Cardiac fibroblast (primary cell): Measurements from ENCODE around the gene CRYBB1.
A peak's percentile ranks its signal among the peaks of the same experiment; 100 is the strongest.

Experiments
- DNase-seq, 2 donors: peaks; one replicate each; pipeline versions ENCODE4 v3.0.0 to v3.0.0-alpha.2; 2010; ENCODE audit warnings: low read depth in 2 of 2
- H3K4me3 ChIP-seq, 2 donors: replicated peaks in 1 of 2; 1 replicate in 1 of 2; 2 replicates in 1 of 2; pipeline ENCODE4 v1.5.1; 2011; ENCODE audit warnings: low read depth in 2 of 2, low read length in 2 of 2, mild to moderate bottlenecking in 2 of 2, moderate library complexity in 1 of 2
- CTCF ChIP-seq: IDR thresholded peaks from one replicate; pipeline ENCODE4 v1.5.1; 2011; ENCODE audit warnings: low read depth, mild to moderate bottlenecking, low read length, inconsistent platforms

CRYBB1 gene

GRCh38 chr22:26608129-26608528, 9.7 kb downstream of the CRYBB1 start:
- no peak for DNase-seq
- no peak overlapping the region for H3K4me3 ChIP-seq
- TF ChIP-seq CTCF: no peak

- no peak for TF ChIP-seq CTCF
- H3K4me3 ChIP-seq: no peak overlapping the region
- peak; percentile 41 to 83 for DNase-seq
Measured at GRCh38 chr22:26606611-26607010, 11.2 kb downstream of the CRYBB1 start.

GRCh38 chr22:26604368-26604767, 13.5 kb downstream of the CRYBB1 start:
- DNase-seq: no peak
- no peak overlapping the region for H3K4me3 ChIP-seq
- TF ChIP-seq CTCF: no peak

GRCh38 chr22:26602127-26602526, 15.7 kb downstream of the CRYBB1 start:
- H3K4me3 ChIP-seq: no peak overlapping the region
- TF ChIP-seq CTCF: no peak
- DNase-seq: no peak

- H3K4me3 ChIP-seq: no peak overlapping the region
- DNase-seq: no peak
- TF ChIP-seq CTCF: no peak
Measured at GRCh38 chr22:26601726-26602125, 16.1 kb downstream of the CRYBB1 start.

- no peak for TF ChIP-seq CTCF
- DNase-seq: no peak
- no peak overlapping the region for H3K4me3 ChIP-seq
Measured at GRCh38 chr22:26599505-26599904, 18.3 kb downstream of the CRYBB1 start.

GRCh38 chr22:26597480-26597879, 20.3 kb downstream of the CRYBB1 start:
- no peak for TF ChIP-seq CTCF
- no peak overlapping the region for H3K4me3 ChIP-seq
- no peak for DNase-seq
